ENCODE data around the gene GEMIN7.

DNA sequence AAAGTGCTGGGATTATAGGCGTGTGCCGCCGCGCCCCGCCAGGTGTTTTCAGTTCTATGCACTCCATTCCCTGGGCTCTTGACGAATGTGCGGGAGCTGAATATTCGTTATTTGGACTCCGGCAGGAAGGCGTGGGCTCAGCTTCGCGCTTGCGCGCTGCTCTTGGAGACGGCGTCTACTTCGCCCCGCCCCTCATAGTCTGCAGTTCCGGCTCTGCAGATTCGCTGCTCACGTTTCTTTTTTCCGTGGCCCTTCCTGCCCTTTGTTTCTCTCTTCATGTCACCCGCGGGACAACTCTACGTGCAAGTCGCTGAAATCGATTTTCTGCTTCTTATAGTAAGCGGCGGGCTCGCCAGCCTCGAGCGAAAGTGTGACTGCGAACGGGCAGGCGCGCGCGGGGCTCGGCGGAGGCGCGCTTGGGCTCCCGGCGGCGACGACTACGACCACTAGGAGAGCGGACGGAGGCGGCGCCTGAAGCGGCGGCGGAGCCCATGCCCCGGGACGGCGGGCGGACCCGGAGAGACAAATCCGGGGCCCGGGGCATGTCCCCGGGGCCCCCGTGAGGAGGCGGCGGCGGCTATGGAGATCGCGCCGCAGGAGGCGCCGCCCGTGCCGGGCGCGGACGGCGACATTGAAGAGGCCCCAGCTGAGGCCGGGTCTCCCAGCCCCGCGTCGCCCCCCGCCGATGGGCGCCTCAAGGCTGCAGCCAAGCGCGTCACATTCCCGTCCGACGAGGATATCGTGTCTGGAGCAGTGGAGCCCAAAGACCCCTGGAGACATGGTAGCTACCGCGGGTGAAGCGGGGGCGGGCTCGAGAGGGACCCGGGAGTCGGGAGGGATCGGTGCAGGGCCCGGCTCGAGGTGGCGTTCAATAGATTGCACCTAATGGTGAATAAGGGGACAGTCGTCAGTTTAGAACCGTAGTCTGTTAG lies 14.0 kb downstream of the GEMIN7 start, which contains the start of gene PPP1R37:
- TF ChIP-seq EZH2 (IDR thresholded peaks at IDR 0.05; ENCODE audit: low read depth, unreplicated experiment), result no peak
- peak; percentile 39; the same call in 1 of the 2 replicates for TF ChIP-seq POLR2AphosphoS5 (IDR thresholded peaks at IDR 0.05; ENCODE audit: low read depth)

Measured in GM23338 (cell line).